Smooth muscle cell (in vitro differentiated cells): ENCODE data around the gene ITGAV. TPM values are rescaled to one million over a fixed set of nuclear protein-coding genes. Genes with fewer than 3 reads are reported as not detected.

Source experiments
- DNase-seq: peaks from one replicate; lab custom pipeline; 2025; ENCODE audit not compliant: unreplicated experiment; lab: John Stamatoyannopoulos, UW
- H2AFZ ChIP-seq: fragments of 200-600 bp; sonication (generic); 2 replicates; pipeline ENCODE4 v1.6.0; 2016; ENCODE audit warnings: antibody characterized with exemption, low read depth, mild to moderate bottlenecking
- H3F3A ChIP-seq: fragments of 200-600 bp; sonication (generic); 2 replicates; pipeline ENCODE4 v1.6.0; 2017; ENCODE audit warnings: antibody characterized with exemption, low read depth
- H3K27ac ChIP-seq: fragments of 200-600 bp; sonication (generic); 2 replicates; pipeline ENCODE4 v1.5.1; 2016; ENCODE audit warnings: low read depth, mild to moderate bottlenecking
- H3K27me3 ChIP-seq: fragments of 200-600 bp; sonication (generic); 2 replicates; pipeline ENCODE4 v1.6.1; 2016; ENCODE audit warnings: low read depth, mild to moderate bottlenecking
- H3K36me3 ChIP-seq: fragments of 200-600 bp; sonication (generic); 2 replicates; pipeline ENCODE4 v1.5.1; 2016; ENCODE audit warnings: low read depth
- H3K4me1 ChIP-seq: fragments of 200-600 bp; sonication (generic); 2 replicates; pipeline ENCODE4 v1.5.1; 2016; ENCODE audit warnings: low read depth
- H3K4me2 ChIP-seq: fragments of 200-600 bp; sonication (generic); 2 replicates; pipeline ENCODE4 v1.6.0; 2016; ENCODE audit warnings: mild to moderate bottlenecking
- H3K4me3 ChIP-seq: fragments of 200-600 bp; sonication (generic); 2 replicates; pipeline ENCODE4 v1.5.1; 2016; ENCODE audit warnings: mild to moderate bottlenecking
- H3K79me2 ChIP-seq: fragments of 200-600 bp; sonication (generic); 2 replicates; pipeline ENCODE4 v1.6.0; 2016; ENCODE audit warnings: low read depth, mild to moderate bottlenecking
- H3K9ac ChIP-seq: fragments of 200-600 bp; sonication (generic); 2 replicates; pipeline ENCODE4 v1.6.0; 2016; ENCODE audit warnings: low read depth
- H3K9me3 ChIP-seq: fragments of 200-600 bp; sonication (generic); replicated peaks from 2 replicates; pipeline ENCODE4 v1.5.1; 2016; ENCODE audit warnings: low read depth
- H4K20me1 ChIP-seq: fragments of 200-600 bp; sonication (generic); 2 replicates; pipeline ENCODE4 v1.6.0; 2016; ENCODE audit warnings: low read depth
- CTCF ChIP-seq: fragments of 200-600 bp; sonication (generic); IDR thresholded peaks from 2 replicates; pipeline ENCODE4 v1.5.1; 2017; ENCODE audit warnings: borderline replicate concordance, mild to moderate bottlenecking, antibody characterized with exemption; ENCODE audit not compliant: insufficient read depth, poor library complexity, severe bottlenecking
- WGBS: methylation state at CpG from one replicate; pipeline ENCODE4 v1.1.7; 2016; ENCODE audit warnings: low lambda C conversion rate; 5-methylcytosine and 5-hydroxymethylcytosine counted together
- polyA plus RNA-seq: library from polyadenylated mRNA; unstranded; fragments of >200 nt; fragmentation: Nextera tagmentation; extraction: Ambion mirVana; gene quantifications from 2 replicates; pipeline ENCODE4 v1.2.1, GENCODE V29; 2016
- total RNA-seq: library from RNA; depleted of rRNA; stranded (reverse); fragments of >200 nt; gene quantifications from 2 replicates; pipeline ENCODE4 v1.2.3, GENCODE V29; 2014

Gene ITGAV
- total and polyA plus RNA-seq, 2 experiments from 2014 or later: 70.8 to 360 TPM

- H3K79me2 ChIP-seq: no peaks in the 10 kb centered on the region
- no peak for DNase-seq
- no peaks in the 10 kb centered on the region for H3K27me3 ChIP-seq
- no peak for TF ChIP-seq CTCF
- H3K36me3 ChIP-seq: no peaks in the 10 kb centered on the region
- H3K27ac ChIP-seq: no peak overlapping the region
- H4K20me1 ChIP-seq: no peaks in the 10 kb centered on the region
- H3K9me3 ChIP-seq: no peaks in the 10 kb centered on the region
- H2AFZ ChIP-seq: no peak overlapping the region
- H3K4me2 ChIP-seq: no peak overlapping the region
- H3K4me1 ChIP-seq: peaks cover 42% of the 10 kb centered on the region
- no peaks in the 10 kb centered on the region for H3F3A ChIP-seq
- H3K9ac ChIP-seq: no peak overlapping the region
- no peak overlapping the region for H3K4me3 ChIP-seq
These were observed 132.1 kb downstream of the ITGAV start for GRCh38 chr2:186721956-186722355.

GRCh38 chr2:186724736-186725135 lies 134.9 kb downstream of the ITGAV start:
- WGBS: 83% methylated on average over 7 of the region's 7 CpGs
- H4K20me1 ChIP-seq: no peaks in the 10 kb centered on the region
- H3K36me3 ChIP-seq: no peaks in the 10 kb centered on the region
- no peak for DNase-seq
- no peak overlapping the region for H3K4me2 ChIP-seq
- H3K4me3 ChIP-seq: no peak overlapping the region
- H3K27me3 ChIP-seq: no peaks in the 10 kb centered on the region
- H3K9me3 ChIP-seq: no peaks in the 10 kb centered on the region
- no peak overlapping the region for H3K9ac ChIP-seq
- no peaks in the 10 kb centered on the region for H3F3A ChIP-seq
- peaks cover 18% of the 10 kb centered on the region for H3K4me1 ChIP-seq
- no peak for TF ChIP-seq CTCF
- no peak overlapping the region for H3K27ac ChIP-seq
- no peak overlapping the region for H2AFZ ChIP-seq
- no peaks in the 10 kb centered on the region for H3K79me2 ChIP-seq

- H3K27me3 ChIP-seq: no peaks in the 10 kb centered on the region
- H3K9me3 ChIP-seq: no peaks in the 10 kb centered on the region
- H3K4me2 ChIP-seq: no peak overlapping the region
- H3F3A ChIP-seq: no peaks in the 10 kb centered on the region
- H3K79me2 ChIP-seq: no peaks in the 10 kb centered on the region
- H3K4me3 ChIP-seq: no peak overlapping the region
- no peaks in the 10 kb centered on the region for H4K20me1 ChIP-seq
- no peak for DNase-seq
- no peak overlapping the region for H2AFZ ChIP-seq
- H3K36me3 ChIP-seq: no peaks in the 10 kb centered on the region
- H3K9ac ChIP-seq: no peak overlapping the region
- no peak for TF ChIP-seq CTCF
- 96% methylated on average over 1 of the region's 1 CpG for WGBS
- H3K27ac ChIP-seq: no peak overlapping the region
- H3K4me1 ChIP-seq: peaks cover 18% of the 10 kb centered on the region
These were observed 135.9 kb downstream of the ITGAV start for GRCh38 chr2:186725783-186726182.

- DNase-seq: no peak
- no peak for TF ChIP-seq CTCF
- WGBS: 77% methylated on average over 3 of the region's 3 CpGs
These were observed 137.1 kb downstream of the ITGAV start for GRCh38 chr2:186726938-186727337.

More at GRCh38 chr2:186726938-186727337, 137.1 kb downstream of the ITGAV start:
- no peak overlapping the region for H3K4me3 ChIP-seq
- H3K36me3 ChIP-seq: no peaks in the 10 kb centered on the region
- H2AFZ ChIP-seq: no peak overlapping the region
- H3K79me2 ChIP-seq: no peaks in the 10 kb centered on the region
- H3K9me3 ChIP-seq: no peaks in the 10 kb centered on the region
- H3K4me2 ChIP-seq: no peak overlapping the region
- no peak overlapping the region for H3K9ac ChIP-seq
- H3K4me1 ChIP-seq: peaks cover 18% of the 10 kb centered on the region
- H4K20me1 ChIP-seq: no peaks in the 10 kb centered on the region
- no peak overlapping the region for H3K27ac ChIP-seq
- no peaks in the 10 kb centered on the region for H3K27me3 ChIP-seq
- no peaks in the 10 kb centered on the region for H3F3A ChIP-seq
